DND-41 (cell line): ENCODE data around the gene MARCHF4.

Experiments used
- CTCF ChIP-seq: IDR thresholded peaks from 2 replicates; pipeline ENCODE4 v1.5.1; 2012; ENCODE audit warnings: borderline replicate concordance, low read length, moderate library complexity, mild to moderate bottlenecking; ENCODE audit not compliant: poor library complexity, severe bottlenecking; ENCODE audit errors: extremely low read depth
- EZH2 ChIP-seq: IDR thresholded peaks from 3 replicates; pipeline ENCODE4 v1.6.1; 2012; ENCODE audit warnings: borderline replicate concordance, low read depth, mild to moderate bottlenecking, moderate library complexity, low read length, inconsistent platforms; ENCODE audit not compliant: severe bottlenecking

- TF ChIP-seq CTCF (no peak), EZH2 (no peak)
Observed at GRCh38 chr2:216363221-216363620, 9.1 kb downstream of the MARCHF4 start.
